ENCODE results near the gene ZNF777.
"Not testable (repeated sequence)": the region's sequence is repeated elsewhere in the genome, so short reads cannot be mapped to it uniquely, and the experiment has no call there.

The ZNF777 gene

GRCh38 chr7:149398195-149398820, 62.6 kb downstream of the ZNF777 start:
- H3K27ac ChIP-seq, result no peak overlapping the region
- no peak for TF ChIP-seq ZFX (IDR thresholded peaks at IDR 0.05)
- TF ChIP-seq CTCF (conservative IDR thresholded peaks at IDR 0.05), result no peak

GRCh38 chr7:149397470-149398043, 63.3 kb downstream of the ZNF777 start:
- TF ChIP-seq ZFX (IDR thresholded peaks at IDR 0.05), result no peak
- no peak for TF ChIP-seq CTCF (conservative IDR thresholded peaks at IDR 0.05)
- no peak overlapping the region for H3K27ac ChIP-seq

- not testable (repeated sequence) for H3K27ac ChIP-seq
Measured at GRCh38 chr7:149388550-149389335, 72.1 kb downstream of the ZNF777 start.

GRCh38 chr7:149386514-149386913, 74.3 kb downstream of the ZNF777 start:
- not testable (repeated sequence) for H3K27ac ChIP-seq

GRCh38 chr7:149385195-149385950, 75.5 kb downstream of the ZNF777 start:
- no peak overlapping the region for H3K27ac ChIP-seq
- TF ChIP-seq ZFX (IDR thresholded peaks at IDR 0.05), result no peak
- no peak for TF ChIP-seq CTCF (conservative IDR thresholded peaks at IDR 0.05)

Data from C4-2B (cell line).